Measurements from ENCODE around the gene GRK6.

The GRK6 gene

DNA sequence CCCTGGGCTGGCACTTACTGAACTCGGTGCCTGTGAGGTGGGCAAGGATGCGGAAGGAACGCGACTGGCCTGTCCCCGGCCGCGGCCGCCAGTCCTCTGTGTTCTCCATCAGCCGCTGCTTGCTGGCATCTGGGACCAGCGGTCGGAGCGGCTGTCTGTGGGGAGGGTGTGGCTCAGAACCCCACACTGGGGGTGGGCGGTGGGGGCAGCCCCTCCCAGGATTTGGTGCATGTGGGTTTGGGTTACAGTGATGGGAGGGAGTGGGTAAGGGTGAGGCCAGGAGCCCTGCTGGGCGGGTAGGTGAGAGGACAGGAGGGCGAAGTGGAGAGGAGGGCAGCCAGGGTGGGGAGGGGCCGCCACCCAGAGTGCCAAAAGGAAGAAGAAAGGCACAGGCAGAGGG, 64.5 kb downstream of the GRK6 start:
- no peak for TF ChIP-seq TAF1 (IDR thresholded peaks at IDR 0.05; ENCODE audit: borderline replicate concordance, insufficient read depth, low read length)
- TF ChIP-seq, protein P1, sequence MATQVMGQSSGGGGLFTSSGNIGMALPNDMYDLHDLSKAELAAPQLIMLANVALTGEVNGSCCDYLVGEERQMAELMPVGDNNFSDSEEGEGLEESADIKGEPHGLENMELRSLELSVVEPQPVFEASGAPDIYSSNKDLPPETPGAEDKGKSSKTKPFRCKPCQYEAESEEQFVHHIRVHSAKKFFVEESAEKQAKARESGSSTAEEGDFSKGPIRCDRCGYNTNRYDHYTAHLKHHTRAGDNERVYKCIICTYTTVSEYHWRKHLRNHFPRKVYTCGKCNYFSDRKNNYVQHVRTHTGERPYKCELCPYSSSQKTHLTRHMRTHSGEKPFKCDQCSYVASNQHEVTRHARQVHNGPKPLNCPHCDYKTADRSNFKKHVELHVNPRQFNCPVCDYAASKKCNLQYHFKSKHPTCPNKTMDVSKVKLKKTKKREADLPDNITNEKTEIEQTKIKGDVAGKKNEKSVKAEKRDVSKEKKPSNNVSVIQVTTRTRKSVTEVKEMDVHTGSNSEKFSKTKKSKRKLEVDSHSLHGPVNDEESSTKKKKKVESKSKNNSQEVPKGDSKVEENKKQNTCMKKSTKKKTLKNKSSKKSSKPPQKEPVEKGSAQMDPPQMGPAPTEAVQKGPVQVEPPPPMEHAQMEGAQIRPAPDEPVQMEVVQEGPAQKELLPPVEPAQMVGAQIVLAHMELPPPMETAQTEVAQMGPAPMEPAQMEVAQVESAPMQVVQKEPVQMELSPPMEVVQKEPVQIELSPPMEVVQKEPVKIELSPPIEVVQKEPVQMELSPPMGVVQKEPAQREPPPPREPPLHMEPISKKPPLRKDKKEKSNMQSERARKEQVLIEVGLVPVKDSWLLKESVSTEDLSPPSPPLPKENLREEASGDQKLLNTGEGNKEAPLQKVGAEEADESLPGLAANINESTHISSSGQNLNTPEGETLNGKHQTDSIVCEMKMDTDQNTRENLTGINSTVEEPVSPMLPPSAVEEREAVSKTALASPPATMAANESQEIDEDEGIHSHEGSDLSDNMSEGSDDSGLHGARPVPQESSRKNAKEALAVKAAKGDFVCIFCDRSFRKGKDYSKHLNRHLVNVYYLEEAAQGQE (IDR thresholded peaks at IDR 0.05; ENCODE audit: insufficient read depth in 1 of 2, low read depth in 2 of 2, low read length in 2 of 2): no peak
- TF ChIP-seq POLR2AphosphoS5 (IDR thresholded peaks at IDR 0.05; ENCODE audit: low read depth, low read length): no peak
- TF ChIP-seq FOXP2 (optimal IDR thresholded peaks at IDR 0.05; ENCODE audit: borderline replicate concordance, extremely low read depth, extremely low read length, insufficient read depth): no peak
- TF ChIP-seq SIN3A (IDR thresholded peaks at IDR 0.05; ENCODE audit: borderline replicate concordance, insufficient read depth, low read length): no peak

DNA sequence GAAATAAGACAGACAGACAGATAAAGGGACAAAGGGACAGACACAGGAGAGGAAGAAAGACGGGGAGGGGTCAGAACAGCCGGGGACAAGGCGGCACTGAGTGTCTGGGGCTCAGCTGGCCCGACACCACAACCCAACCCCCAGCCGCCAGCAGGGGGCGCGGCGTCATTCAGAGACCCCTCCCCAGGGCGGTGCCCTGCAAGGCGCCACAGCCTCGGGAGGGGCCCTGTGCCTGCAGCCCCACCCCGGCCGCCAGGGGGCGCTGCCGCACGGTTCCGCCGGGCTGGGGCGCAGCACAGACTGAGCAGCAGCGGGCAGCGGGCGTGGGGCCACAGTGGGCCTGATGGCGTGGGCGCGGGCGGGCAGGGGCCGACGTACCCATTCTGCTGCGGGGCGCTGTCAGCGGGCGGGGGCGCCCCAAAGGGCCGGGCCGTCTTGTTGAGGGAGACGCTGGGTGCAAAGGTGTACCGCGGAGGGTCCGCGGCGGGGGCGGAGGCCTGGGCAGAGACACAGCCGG, 65.0 kb downstream of the GRK6 start:
- TF ChIP-seq TAF1 (IDR thresholded peaks at IDR 0.05; ENCODE audit: borderline replicate concordance, insufficient read depth, low read length) (no peak), SIN3A (IDR thresholded peaks at IDR 0.05; ENCODE audit: borderline replicate concordance, insufficient read depth, low read length) (no peak), FOXP2 (optimal IDR thresholded peaks at IDR 0.05; ENCODE audit: borderline replicate concordance, extremely low read depth, extremely low read length, insufficient read depth) (no peak), POLR2AphosphoS5 (IDR thresholded peaks at IDR 0.05; ENCODE audit: low read depth, low read length) (no peak)
- TF ChIP-seq, protein P1 (IDR thresholded peaks at IDR 0.05; ENCODE audit: insufficient read depth in 1 of 2, low read depth in 2 of 2, low read length in 2 of 2): no peak

DNA sequence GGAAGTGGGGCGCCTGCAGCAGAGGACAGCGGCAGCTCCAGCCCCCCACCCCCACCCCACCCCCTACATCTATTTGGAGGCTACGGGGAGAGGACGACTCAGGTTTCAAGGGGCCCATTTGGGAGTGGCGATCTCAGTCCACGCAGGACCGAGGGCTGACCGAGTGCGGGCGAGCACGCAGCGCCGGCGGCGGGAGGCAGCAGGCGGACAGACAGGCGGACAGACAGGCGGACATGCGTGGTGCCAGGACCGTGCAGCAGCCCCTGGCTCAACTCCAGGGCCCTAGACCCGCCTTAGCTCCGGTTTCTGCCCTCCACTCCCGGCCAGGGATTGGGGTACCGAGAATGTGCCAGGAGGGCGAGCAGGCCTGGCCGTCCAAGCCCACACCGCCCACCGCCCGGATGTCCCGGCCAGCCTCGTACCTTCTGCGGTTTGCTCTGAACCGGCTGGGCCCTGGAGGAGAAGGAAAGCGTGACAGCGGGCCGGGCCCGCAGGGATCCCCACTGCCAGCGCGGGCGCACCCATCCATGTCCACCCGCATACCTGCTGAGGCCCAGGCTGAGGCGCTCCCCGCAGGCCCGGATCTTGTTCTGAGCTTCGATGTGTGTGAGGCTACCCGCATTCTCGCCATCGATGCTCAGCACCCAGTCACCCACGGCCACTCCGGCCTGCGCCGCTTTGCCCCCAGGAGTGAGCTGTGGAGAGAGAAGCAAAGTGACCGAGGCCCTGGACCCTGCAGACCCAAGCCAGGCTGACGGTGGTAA, 65.7 kb downstream of the GRK6 start:
- TF ChIP-seq, protein P1 (IDR thresholded peaks at IDR 0.05; ENCODE audit: insufficient read depth in 1 of 2, low read depth in 2 of 2, low read length in 2 of 2): no peak
- TF ChIP-seq FOXP2 (optimal IDR thresholded peaks at IDR 0.05; ENCODE audit: borderline replicate concordance, extremely low read depth, extremely low read length, insufficient read depth): no peak
